ENCODE results near the gene KCNG3. TPM values are rescaled to one million over a fixed set of nuclear protein-coding genes. Genes with fewer than 3 reads are reported as not detected.

KCNG3 gene
- total RNA-seq, 1 donor from 2014 or later = 0.79 TPM

GRCh38 chr2:42522035-42522434, 28.3 kb upstream of the KCNG3 start:
- H3K36me3 ChIP-seq (ENCODE audit: control insufficient read depth, insufficient read depth, low read length) = no peaks in the 10 kb centered on the region
- no peaks in the 10 kb centered on the region for H3K27me3 ChIP-seq (ENCODE audit: control insufficient read depth, insufficient read depth, low read length)
- TF ChIP-seq, protein P1, sequence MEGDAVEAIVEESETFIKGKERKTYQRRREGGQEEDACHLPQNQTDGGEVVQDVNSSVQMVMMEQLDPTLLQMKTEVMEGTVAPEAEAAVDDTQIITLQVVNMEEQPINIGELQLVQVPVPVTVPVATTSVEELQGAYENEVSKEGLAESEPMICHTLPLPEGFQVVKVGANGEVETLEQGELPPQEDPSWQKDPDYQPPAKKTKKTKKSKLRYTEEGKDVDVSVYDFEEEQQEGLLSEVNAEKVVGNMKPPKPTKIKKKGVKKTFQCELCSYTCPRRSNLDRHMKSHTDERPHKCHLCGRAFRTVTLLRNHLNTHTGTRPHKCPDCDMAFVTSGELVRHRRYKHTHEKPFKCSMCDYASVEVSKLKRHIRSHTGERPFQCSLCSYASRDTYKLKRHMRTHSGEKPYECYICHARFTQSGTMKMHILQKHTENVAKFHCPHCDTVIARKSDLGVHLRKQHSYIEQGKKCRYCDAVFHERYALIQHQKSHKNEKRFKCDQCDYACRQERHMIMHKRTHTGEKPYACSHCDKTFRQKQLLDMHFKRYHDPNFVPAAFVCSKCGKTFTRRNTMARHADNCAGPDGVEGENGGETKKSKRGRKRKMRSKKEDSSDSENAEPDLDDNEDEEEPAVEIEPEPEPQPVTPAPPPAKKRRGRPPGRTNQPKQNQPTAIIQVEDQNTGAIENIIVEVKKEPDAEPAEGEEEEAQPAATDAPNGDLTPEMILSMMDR (IDR thresholded peaks at IDR 0.05; ENCODE audit: insufficient read depth, low read length, poor library complexity, severe bottlenecking) = no peak
- no peak for DNase-seq (ENCODE audit: low read depth)
- H3K4me3 ChIP-seq (ENCODE audit: low read depth, low read length) = no peak overlapping the region

DNA sequence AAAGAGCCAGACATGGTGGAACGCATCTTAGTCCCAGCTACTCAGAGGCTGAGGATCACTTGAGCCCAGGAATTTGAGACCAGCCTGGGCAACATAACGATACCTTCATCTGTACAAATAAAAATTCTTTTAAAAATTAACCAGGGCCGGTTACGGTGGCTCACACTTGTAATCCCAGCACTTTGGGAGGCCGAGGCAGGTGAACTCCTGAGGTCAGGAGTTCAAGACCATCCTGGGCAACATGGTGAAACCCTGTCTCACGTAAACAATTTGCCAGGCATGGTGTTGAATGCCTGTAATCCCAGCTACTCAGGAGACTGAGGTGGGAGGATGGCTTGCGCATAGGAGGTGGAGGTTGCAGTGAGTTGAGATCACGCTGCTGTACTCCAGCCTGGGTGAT, 25.8 kb upstream of the KCNG3 start:
- Histone ChIP-seq H3K27me3 (ENCODE audit: control insufficient read depth, insufficient read depth, low read length) (no peaks in the 10 kb centered on the region), H3K36me3 (ENCODE audit: control insufficient read depth, insufficient read depth, low read length) (no peaks in the 10 kb centered on the region), H3K4me3 (ENCODE audit: low read depth, low read length) (no peak overlapping the region)
- TF ChIP-seq, protein P1 (IDR thresholded peaks at IDR 0.05; ENCODE audit: insufficient read depth, low read length, poor library complexity, severe bottlenecking) = no peak
- DNase-seq (ENCODE audit: low read depth) = no peak

DNA sequence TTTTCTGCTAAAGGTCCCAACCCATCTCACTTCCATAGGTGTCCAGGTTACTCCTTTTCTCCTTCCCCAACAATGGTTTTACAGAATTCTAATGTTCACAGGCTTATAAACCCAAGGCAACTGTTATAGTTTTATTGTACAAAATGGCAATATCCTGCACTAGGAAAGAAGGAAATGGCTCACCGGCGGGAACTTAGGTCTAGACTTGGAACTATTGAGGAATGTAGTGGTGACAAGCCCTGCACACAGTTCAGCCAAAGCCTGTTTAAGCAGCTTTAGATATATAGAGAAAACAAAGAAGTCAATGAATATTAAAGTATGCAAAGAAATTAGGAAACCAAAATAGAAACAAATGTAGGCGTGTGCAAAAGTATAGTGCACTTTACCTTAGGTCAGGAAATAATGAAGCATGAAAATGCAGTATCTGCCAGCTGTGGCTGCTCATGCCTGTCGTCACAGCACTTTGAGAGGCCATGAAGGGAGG, 22.7 kb upstream of the KCNG3 start:
- H3K27me3 ChIP-seq (ENCODE audit: control insufficient read depth, insufficient read depth, low read length) = no peaks in the 10 kb centered on the region
- DNase-seq (ENCODE audit: low read depth) = no peak
- H3K36me3 ChIP-seq (ENCODE audit: control insufficient read depth, insufficient read depth, low read length) = no peaks in the 10 kb centered on the region
- TF ChIP-seq, protein P1 (IDR thresholded peaks at IDR 0.05; ENCODE audit: insufficient read depth, low read length, poor library complexity, severe bottlenecking) = no peak
- H3K4me3 ChIP-seq (ENCODE audit: low read depth, low read length) = no peak overlapping the region

- DNase-seq (ENCODE audit: low read depth) = no peak
- TF ChIP-seq, protein P1 (IDR thresholded peaks at IDR 0.05; ENCODE audit: insufficient read depth, low read length, poor library complexity, severe bottlenecking) = peak; percentile 63
- H3K4me3 ChIP-seq (ENCODE audit: low read depth, low read length) = no peak overlapping the region
- H3K27me3 ChIP-seq (ENCODE audit: control insufficient read depth, insufficient read depth, low read length) = no peaks in the 10 kb centered on the region
- no peaks in the 10 kb centered on the region for H3K36me3 ChIP-seq (ENCODE audit: control insufficient read depth, insufficient read depth, low read length)
Measured at GRCh38 chr2:42513252-42513918, 19.6 kb upstream of the KCNG3 start.

- DNase-seq (ENCODE audit: low read depth) = no peak
- Histone ChIP-seq H3K36me3 (ENCODE audit: control insufficient read depth, insufficient read depth, low read length) (no peaks in the 10 kb centered on the region), H3K27me3 (ENCODE audit: control insufficient read depth, insufficient read depth, low read length) (no peaks in the 10 kb centered on the region), H3K4me3 (ENCODE audit: low read depth, low read length) (no peak overlapping the region)
- TF ChIP-seq, protein P1 (IDR thresholded peaks at IDR 0.05; ENCODE audit: insufficient read depth, low read length, poor library complexity, severe bottlenecking) = no peak
Measured at GRCh38 chr2:42510608-42511243, 16.9 kb upstream of the KCNG3 start.

Data from kidney epithelial cell (primary cell).